Uterus (tissue), 4 donors: ENCODE measurements around the gene CDK19. TPM values are rescaled to one million over a fixed set of nuclear protein-coding genes. Genes with fewer than 3 reads are reported as not detected.
"Not testable (repeated sequence)": the region's sequence is repeated elsewhere in the genome, so short reads cannot be mapped to it uniquely, and the experiment has no call there.

Experiments used
- DNase-seq, 2 donors: peaks; one replicate each; pipeline ENCODE4 v3.0.0-alpha.2; 2019 to 2020
- H3K27ac ChIP-seq, 2 donors: fragments of 200-600 bp; sonication (generic); 1 replicate in 1 of 2; 2 replicates in 1 of 2; pipeline ENCODE4 v1.5.1; 2016 to 2018
- H3K27me3 ChIP-seq, 2 donors: fragments of 200-600 bp; sonication (generic); one replicate each; pipeline ENCODE4 v1.5.1; 2018 to 2019; ENCODE audit warnings: control low read depth in 1 of 2
- H3K36me3 ChIP-seq, 2 donors: fragments of 200-600 bp; sonication (generic); one replicate each; pipeline ENCODE4 v1.5.1; 2019; ENCODE audit warnings: control low read depth in 1 of 2
- H3K4me1 ChIP-seq, 2 donors: fragments of 200-600 bp; sonication (generic); one replicate each; pipeline ENCODE4 v1.5.1; 2018 to 2019; ENCODE audit warnings: control low read depth in 1 of 2
- H3K4me3 ChIP-seq, 2 donors: fragments of 200-600 bp; sonication (generic); 1 replicate in 1 of 2; 2 replicates in 1 of 2; pipeline ENCODE4 v1.5.1; 2018 to 2019; ENCODE audit warnings: mild to moderate bottlenecking in 1 of 2
- H3K9me3 ChIP-seq, 2 donors: fragments of 200-600 bp; sonication (generic); one replicate each; pipeline ENCODE4 v1.5.1; 2019; ENCODE audit warnings: control low read depth in 1 of 2
- POLR2A ChIP-seq, 2 donors: fragments of 450-650 bp; IDR thresholded peaks; one replicate each; pipeline ENCODE4 v1.6.1; 2016; ENCODE audit warnings: antibody characterized with exemption in 2 of 2, mild to moderate bottlenecking in 1 of 2, moderate library complexity in 1 of 2
- intact Hi-C: fragments of 100-400 bp; cut with DNase I; formaldehyde crosslinking; loops from one replicate; pipeline ENCODE4 v1.15.1; 2023; ENCODE audit warnings: low total_unique reads
- total RNA-seq, 4 donors: library from RNA; depleted of rRNA in 3 of 4; stranded (reverse); fragments of >200 nt in 3 of 4; gene quantifications; one replicate each; pipeline versions ENCODE4 v1.1.0 to v1.2.4, GENCODE V29; 2014 to 2023
- TF ChIP-seq, protein P1 (sequence below), 4 experiments: fragments of 200-600 bp in 2 of 4; fragments of 450-650 bp in 2 of 4; sonication (generic) in 2 of 4; IDR thresholded peaks; one replicate each; pipeline ENCODE4 v1.5.1; 2016 to 2019; ENCODE audit warnings: antibody characterized with exemption in 4 of 4, mild to moderate bottlenecking in 2 of 4, moderate library complexity in 1 of 4
- donor health status: DM: yes; HTN: yes; CAD: no.

The CDK19 gene
- total RNA-seq, 4 donors from 2014 or later = 1.0 to 34.3 (median 12.9) TPM

- Histone ChIP-seq H3K27me3 (no peaks in the 10 kb centered on the region), H3K9me3 (no peaks in the 10 kb centered on the region), H3K4me1 (no peaks in the 10 kb centered on the region), H3K27ac (no peak overlapping the region), H3K36me3 (no peaks in the 10 kb centered on the region), H3K4me3 (no peak overlapping the region)
- intact Hi-C loops = no loop called here
- TF ChIP-seq POLR2A (IDR thresholded peaks at IDR 0.05) = no peak
- TF ChIP-seq, protein P1, sequence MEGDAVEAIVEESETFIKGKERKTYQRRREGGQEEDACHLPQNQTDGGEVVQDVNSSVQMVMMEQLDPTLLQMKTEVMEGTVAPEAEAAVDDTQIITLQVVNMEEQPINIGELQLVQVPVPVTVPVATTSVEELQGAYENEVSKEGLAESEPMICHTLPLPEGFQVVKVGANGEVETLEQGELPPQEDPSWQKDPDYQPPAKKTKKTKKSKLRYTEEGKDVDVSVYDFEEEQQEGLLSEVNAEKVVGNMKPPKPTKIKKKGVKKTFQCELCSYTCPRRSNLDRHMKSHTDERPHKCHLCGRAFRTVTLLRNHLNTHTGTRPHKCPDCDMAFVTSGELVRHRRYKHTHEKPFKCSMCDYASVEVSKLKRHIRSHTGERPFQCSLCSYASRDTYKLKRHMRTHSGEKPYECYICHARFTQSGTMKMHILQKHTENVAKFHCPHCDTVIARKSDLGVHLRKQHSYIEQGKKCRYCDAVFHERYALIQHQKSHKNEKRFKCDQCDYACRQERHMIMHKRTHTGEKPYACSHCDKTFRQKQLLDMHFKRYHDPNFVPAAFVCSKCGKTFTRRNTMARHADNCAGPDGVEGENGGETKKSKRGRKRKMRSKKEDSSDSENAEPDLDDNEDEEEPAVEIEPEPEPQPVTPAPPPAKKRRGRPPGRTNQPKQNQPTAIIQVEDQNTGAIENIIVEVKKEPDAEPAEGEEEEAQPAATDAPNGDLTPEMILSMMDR (IDR thresholded peaks at IDR 0.05) = no peak
- no peak for DNase-seq
Observed at GRCh38 chr6:110735666-110736065, 79.6 kb downstream of the CDK19 start.

- no peak for DNase-seq
- intact Hi-C loops = no loop called here
- H3K27ac ChIP-seq = no peak overlapping the region
Observed at GRCh38 chr6:110731898-110732297, 83.4 kb downstream of the CDK19 start.

GRCh38 chr6:110731196-110731595, 84.1 kb downstream of the CDK19 start:
- no peak for DNase-seq
- Histone ChIP-seq H3K36me3 (no peaks in the 10 kb centered on the region), H3K27me3 (no peaks in the 10 kb centered on the region), H3K4me1 (no peaks in the 10 kb centered on the region), H3K27ac (no peak overlapping the region), H3K9me3 (no peaks in the 10 kb centered on the region), H3K4me3 (no peak overlapping the region)
- intact Hi-C loops = no loop called here
- TF ChIP-seq, protein P1 (IDR thresholded peaks at IDR 0.05) = no peak
- TF ChIP-seq POLR2A (IDR thresholded peaks at IDR 0.05) = no peak

More at GRCh38 chr6:110731898-110732297, 83.4 kb downstream of the CDK19 start:
- no peaks in the 10 kb centered on the region for H3K27me3 ChIP-seq
- no peaks in the 10 kb centered on the region for H3K9me3 ChIP-seq
- H3K4me3 ChIP-seq = no peak overlapping the region
- H3K4me1 ChIP-seq = no peaks in the 10 kb centered on the region
- no peak for TF ChIP-seq POLR2A (IDR thresholded peaks at IDR 0.05)
- H3K36me3 ChIP-seq = no peaks in the 10 kb centered on the region

- Histone ChIP-seq H3K4me3 (no peak overlapping the region), H3K27ac (no peak overlapping the region), H3K36me3 (no peaks in the 10 kb centered on the region), H3K4me1 (no peaks in the 10 kb centered on the region), H3K9me3 (no peaks in the 10 kb centered on the region), H3K27me3 (no peaks in the 10 kb centered on the region)
- DNase-seq = no peak
- TF ChIP-seq, protein P1 (IDR thresholded peaks at IDR 0.05) = no peak
- no peak for TF ChIP-seq POLR2A (IDR thresholded peaks at IDR 0.05)
- intact Hi-C loops = no loop called here
Observed at GRCh38 chr6:110728501-110728900, 86.8 kb downstream of the CDK19 start.

DNA sequence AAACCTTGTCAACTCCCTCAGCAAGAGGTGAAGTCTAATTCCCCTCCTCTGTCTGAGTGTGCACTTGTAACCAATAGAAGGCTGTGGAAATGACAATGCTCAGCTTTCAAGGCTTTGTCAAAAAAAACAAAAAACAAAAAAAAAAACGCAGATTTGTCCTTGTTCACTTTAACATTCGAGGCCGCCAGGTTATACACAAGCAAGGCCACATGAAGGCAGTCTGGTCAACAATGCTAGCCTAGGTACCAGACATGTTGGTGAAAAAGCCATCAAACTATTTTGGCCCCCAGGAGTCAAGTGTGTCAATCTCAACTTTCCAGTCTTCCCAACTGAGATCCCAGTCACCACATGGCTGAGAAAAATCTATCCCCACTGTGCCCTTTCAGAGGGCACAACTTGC, 92.3 kb downstream of the CDK19 start:
- no peak overlapping the region for H3K27ac ChIP-seq
- H3K36me3 ChIP-seq = no peaks in the 10 kb centered on the region
- H3K9me3 ChIP-seq = no peaks in the 10 kb centered on the region
- H3K4me1 ChIP-seq = no peaks in the 10 kb centered on the region
- TF ChIP-seq, protein P1 (IDR thresholded peaks at IDR 0.05) = no peak
- TF ChIP-seq POLR2A (IDR thresholded peaks at IDR 0.05) = no peak
- intact Hi-C loops = no loop called here
- H3K4me3 ChIP-seq = no peak overlapping the region
- DNase-seq = no peak
- H3K27me3 ChIP-seq = no peaks in the 10 kb centered on the region

DNA sequence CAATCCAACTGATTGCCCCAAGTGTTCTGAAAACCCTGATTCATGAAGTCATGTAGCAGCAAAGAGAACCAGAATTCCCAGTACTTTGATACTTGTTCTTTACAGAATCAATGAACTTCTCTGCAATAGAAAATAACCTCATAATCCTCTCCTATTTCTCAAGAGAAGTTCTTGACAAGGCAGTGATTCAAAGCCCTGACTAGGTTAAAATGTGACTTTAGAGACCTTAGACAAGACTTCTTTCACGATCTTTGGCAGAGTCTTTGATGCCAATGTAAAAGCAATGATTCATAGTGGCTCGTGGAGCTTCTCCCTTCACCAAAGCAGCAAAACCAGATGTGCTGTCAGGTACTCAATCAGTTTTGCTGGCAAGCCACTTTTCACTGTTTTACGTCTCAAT, 95.2 kb downstream of the CDK19 start:
- Histone ChIP-seq H3K27ac (no peak overlapping the region), H3K36me3 (no peaks in the 10 kb centered on the region), H3K4me1 (no peaks in the 10 kb centered on the region), H3K27me3 (no peaks in the 10 kb centered on the region), H3K9me3 (no peaks in the 10 kb centered on the region), H3K4me3 (no peak overlapping the region)
- DNase-seq = no peak
- intact Hi-C loops = no loop called here
- TF ChIP-seq, protein P1 (IDR thresholded peaks at IDR 0.05) = no peak
- TF ChIP-seq POLR2A (IDR thresholded peaks at IDR 0.05) = no peak

- H3K36me3 ChIP-seq, H3K27ac ChIP-seq, H3K4me3 ChIP-seq, DNase-seq, intact Hi-C loops, H3K4me1 ChIP-seq, H3K27me3 ChIP-seq, H3K9me3 ChIP-seq: not testable (repeated sequence)
Observed at GRCh38 chr6:110719601-110720000, 95.7 kb downstream of the CDK19 start.
